ENCODE measurements around the gene ARID1A.

ARID1A gene

GRCh38 chr1:26831059-26831458 lies 135.2 kb downstream of the ARID1A start:
- H3K4me3 ChIP-seq (ENCODE audit: low read depth, low read length): no peak overlapping the region
- no peak for DNase-seq (ENCODE audit: low read depth)

More at GRCh38 chr1:26831059-26831458, 135.2 kb downstream of the ARID1A start:
- TF ChIP-seq CTCF (IDR thresholded peaks at IDR 0.05; ENCODE audit: low read depth, low read length, missing control alignments): no peak
